Measurements from ENCODE around the gene PPP1R26.

The PPP1R26 gene

GRCh38 chr9:135489188-135489906 lies 9.8 kb downstream of the PPP1R26 start:
- CTCF ChIA-PET: no interaction called here
- no peak for DNase-seq (ENCODE audit: extremely low spot score)
- TF ChIP-seq, protein P1, sequence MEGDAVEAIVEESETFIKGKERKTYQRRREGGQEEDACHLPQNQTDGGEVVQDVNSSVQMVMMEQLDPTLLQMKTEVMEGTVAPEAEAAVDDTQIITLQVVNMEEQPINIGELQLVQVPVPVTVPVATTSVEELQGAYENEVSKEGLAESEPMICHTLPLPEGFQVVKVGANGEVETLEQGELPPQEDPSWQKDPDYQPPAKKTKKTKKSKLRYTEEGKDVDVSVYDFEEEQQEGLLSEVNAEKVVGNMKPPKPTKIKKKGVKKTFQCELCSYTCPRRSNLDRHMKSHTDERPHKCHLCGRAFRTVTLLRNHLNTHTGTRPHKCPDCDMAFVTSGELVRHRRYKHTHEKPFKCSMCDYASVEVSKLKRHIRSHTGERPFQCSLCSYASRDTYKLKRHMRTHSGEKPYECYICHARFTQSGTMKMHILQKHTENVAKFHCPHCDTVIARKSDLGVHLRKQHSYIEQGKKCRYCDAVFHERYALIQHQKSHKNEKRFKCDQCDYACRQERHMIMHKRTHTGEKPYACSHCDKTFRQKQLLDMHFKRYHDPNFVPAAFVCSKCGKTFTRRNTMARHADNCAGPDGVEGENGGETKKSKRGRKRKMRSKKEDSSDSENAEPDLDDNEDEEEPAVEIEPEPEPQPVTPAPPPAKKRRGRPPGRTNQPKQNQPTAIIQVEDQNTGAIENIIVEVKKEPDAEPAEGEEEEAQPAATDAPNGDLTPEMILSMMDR (IDR thresholded peaks at IDR 0.05; ENCODE audit: control extremely low read depth, extremely low read depth, low read depth, missing control alignments): no peak
- POLR2A ChIA-PET: no interaction called here

- no peak for DNase-seq (ENCODE audit: extremely low spot score)
- ChIA-PET POLR2A (no interaction called here), CTCF (interaction anchor here (1.5 kb wide), 1 partner anchor 15 kb away, joined by 5 read pairs; no protein-coding TSS in a partner anchor)
- TF ChIP-seq, protein P1 (IDR thresholded peaks at IDR 0.05; ENCODE audit: control extremely low read depth, extremely low read depth, low read depth, missing control alignments): no peak
Observed at GRCh38 chr9:135490166-135490870, 10.7 kb downstream of the PPP1R26 start.

- ChIA-PET CTCF (interaction anchor here (1.5 kb wide), 1 partner anchor 14 kb away, joined by 5 read pairs; no protein-coding TSS in a partner anchor), POLR2A (no interaction called here)
- no peak for DNase-seq (ENCODE audit: extremely low spot score)
- TF ChIP-seq, protein P1 (IDR thresholded peaks at IDR 0.05; ENCODE audit: control extremely low read depth, extremely low read depth, low read depth, missing control alignments): no peak
Observed at GRCh38 chr9:135490980-135491464, 11.4 kb downstream of the PPP1R26 start.

DNA sequence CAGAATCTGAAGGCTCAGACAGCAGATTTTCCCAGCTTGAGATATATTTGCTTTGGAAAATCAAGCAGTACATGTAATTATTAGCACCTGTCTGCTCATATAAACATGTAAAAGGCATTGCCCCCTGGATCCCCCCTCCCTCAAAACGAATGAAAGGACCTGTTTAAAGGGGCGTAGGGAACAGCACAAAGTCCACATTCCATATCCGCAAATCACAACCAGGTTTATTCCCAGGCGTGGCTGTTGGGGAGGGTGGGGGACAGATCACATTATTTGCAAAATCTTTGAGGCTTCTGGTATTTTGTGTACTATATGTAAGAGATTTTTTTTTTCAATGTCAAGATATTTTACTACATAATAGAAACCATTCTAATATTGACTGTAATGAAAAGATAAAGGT lies 12.2 kb downstream of the PPP1R26 start:
- ChIA-PET CTCF (no interaction called here), POLR2A (no interaction called here)
- no peak for DNase-seq (ENCODE audit: extremely low spot score)
- TF ChIP-seq, protein P1 (IDR thresholded peaks at IDR 0.05; ENCODE audit: control extremely low read depth, extremely low read depth, low read depth, missing control alignments): no peak

- no peak for DNase-seq (ENCODE audit: extremely low spot score)
- TF ChIP-seq, protein P1 (IDR thresholded peaks at IDR 0.05; ENCODE audit: control extremely low read depth, extremely low read depth, low read depth, missing control alignments): no peak
- CTCF ChIA-PET: interaction anchor here (1.8 kb wide), 1 partner anchor 11 kb away, joined by 6 read pairs; no protein-coding TSS in a partner anchor
- POLR2A ChIA-PET: no interaction called here
Observed at GRCh38 chr9:135492886-135493669, 13.5 kb downstream of the PPP1R26 start.
